Esophagus squamous epithelium (tissue), 4 donors: ENCODE measurements around the gene DGAT2L6.

Experiments used
- POLR2A ChIP-seq, 4 donors: fragments of 450-650 bp; IDR thresholded peaks; one replicate each; pipeline ENCODE4 v1.6.1; 2017; ENCODE audit warnings: antibody characterized with exemption in 4 of 4, mild to moderate bottlenecking in 4 of 4, moderate library complexity in 3 of 4
- TF ChIP-seq, protein P1 (sequence below), 6 experiments: fragments of 450-650 bp in 4 of 6; fragments of 200-600 bp in 2 of 6; sonication (generic) in 2 of 6; IDR thresholded peaks; one replicate each; pipeline ENCODE4 v1.5.1; 2016 to 2019; ENCODE audit warnings: antibody characterized with exemption in 6 of 6, mild to moderate bottlenecking in 4 of 6, moderate library complexity in 4 of 6

DNA sequence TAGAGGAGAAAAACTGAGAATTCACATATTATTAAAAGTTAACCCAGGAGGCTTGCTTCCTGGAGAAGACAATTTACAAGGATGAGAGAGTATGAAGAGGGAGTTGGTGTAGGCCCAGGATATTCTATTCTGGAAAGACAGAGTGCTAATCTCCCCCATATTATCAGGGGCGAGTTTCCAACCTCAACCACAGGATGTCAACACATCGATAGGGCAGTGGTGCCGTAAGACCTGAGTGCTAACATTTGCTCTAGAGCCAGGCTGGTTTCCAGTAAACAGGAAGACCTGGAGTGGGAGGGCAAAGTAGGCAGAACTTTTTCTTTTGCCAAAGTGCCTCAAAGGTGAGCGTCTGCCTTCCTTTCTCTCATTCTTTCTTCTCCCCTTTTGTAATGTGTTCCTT lies 54.4 kb downstream of the DGAT2L6 start:
- TF ChIP-seq, protein P1, sequence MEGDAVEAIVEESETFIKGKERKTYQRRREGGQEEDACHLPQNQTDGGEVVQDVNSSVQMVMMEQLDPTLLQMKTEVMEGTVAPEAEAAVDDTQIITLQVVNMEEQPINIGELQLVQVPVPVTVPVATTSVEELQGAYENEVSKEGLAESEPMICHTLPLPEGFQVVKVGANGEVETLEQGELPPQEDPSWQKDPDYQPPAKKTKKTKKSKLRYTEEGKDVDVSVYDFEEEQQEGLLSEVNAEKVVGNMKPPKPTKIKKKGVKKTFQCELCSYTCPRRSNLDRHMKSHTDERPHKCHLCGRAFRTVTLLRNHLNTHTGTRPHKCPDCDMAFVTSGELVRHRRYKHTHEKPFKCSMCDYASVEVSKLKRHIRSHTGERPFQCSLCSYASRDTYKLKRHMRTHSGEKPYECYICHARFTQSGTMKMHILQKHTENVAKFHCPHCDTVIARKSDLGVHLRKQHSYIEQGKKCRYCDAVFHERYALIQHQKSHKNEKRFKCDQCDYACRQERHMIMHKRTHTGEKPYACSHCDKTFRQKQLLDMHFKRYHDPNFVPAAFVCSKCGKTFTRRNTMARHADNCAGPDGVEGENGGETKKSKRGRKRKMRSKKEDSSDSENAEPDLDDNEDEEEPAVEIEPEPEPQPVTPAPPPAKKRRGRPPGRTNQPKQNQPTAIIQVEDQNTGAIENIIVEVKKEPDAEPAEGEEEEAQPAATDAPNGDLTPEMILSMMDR (IDR thresholded peaks at IDR 0.05), result no peak
- no peak for TF ChIP-seq POLR2A (IDR thresholded peaks at IDR 0.05)
